ENCODE measurements around the gene FOXA1. TPM values are rescaled to one million over a fixed set of nuclear protein-coding genes. Genes with fewer than 3 reads are reported as not detected.

The FOXA1 gene
- total and polyA plus RNA-seq, 2 donors: 0.09 to 0.11 TPM

- Histone ChIP-seq H3K27ac (ENCODE audit: low read depth in 1 of 2, low read length in 1 of 2) (no peak overlapping the region), H3K4me1 (ENCODE audit: control insufficient read depth in 2 of 2, insufficient read depth in 2 of 2, low read length in 2 of 2) (no peaks in the 10 kb centered on the region), H3K27me3 (ENCODE audit: control insufficient read depth in 2 of 2, insufficient read depth in 1 of 2, low read length in 1 of 2) (peaks cover 83 to 95% of the 10 kb centered on the region in 2 donors), H3K9me3 (ENCODE audit: control insufficient read depth in 2 of 2, insufficient read depth in 1 of 2, low read length in 1 of 2) (peaks cover 4 to 8% of the 10 kb centered on the region in 2 donors), H3K36me3 (ENCODE audit: control insufficient read depth in 2 of 2, insufficient read depth in 2 of 2, low read length in 1 of 2) (no peaks in the 10 kb centered on the region), H3K4me3 (ENCODE audit: low read length in 2 of 2) (no peak overlapping the region)
- DNase-seq (ENCODE audit: low read depth in 6 of 9, low spot score in 9 of 9): no peak
- 11% methylated on average over 58 of the region's 58 CpGs for WGBS
Observed at GRCh38 chr14:37591941-37592481, 3.0 kb downstream of the FOXA1 start.

DNA sequence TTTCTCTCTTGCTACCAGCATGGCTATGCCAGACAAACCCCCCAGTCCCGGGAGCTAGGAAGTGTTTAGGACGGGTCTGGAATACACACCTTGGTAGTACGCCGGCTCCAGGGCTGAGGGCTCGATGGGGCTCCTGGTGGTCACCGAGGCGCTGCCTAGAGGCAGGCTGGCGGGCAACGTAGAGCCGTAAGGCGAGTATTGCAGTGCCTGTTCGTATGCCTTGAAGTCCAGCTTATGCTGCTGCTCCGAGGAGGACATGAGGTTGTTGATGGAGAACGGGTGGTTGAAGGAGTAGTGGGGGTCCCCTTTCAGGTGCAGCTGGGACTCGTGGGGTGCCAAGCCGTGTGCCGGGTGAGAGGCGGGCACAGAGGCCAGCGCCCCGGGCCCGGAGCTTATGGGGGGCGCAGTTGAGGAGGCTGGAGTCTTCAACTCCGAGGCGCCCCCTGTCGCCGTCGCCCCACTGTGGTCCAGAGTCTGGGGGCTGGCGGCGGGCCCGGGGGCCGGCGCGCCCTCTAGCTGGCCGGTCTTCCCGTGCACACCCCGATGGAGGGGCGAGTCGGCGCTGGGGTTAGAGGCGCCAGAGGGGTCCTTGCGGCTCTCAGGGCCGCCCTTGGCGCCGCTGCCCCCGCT, 3.6 kb downstream of the FOXA1 start:
- Histone ChIP-seq H3K9me3 (ENCODE audit: control insufficient read depth in 2 of 2, insufficient read depth in 1 of 2, low read length in 1 of 2) (peaks cover 4 to 7% of the 10 kb centered on the region in 2 donors), H3K27me3 (ENCODE audit: control insufficient read depth in 2 of 2, insufficient read depth in 1 of 2, low read length in 1 of 2) (peaks cover 79 to 95% of the 10 kb centered on the region in 2 donors), H3K27ac (ENCODE audit: low read depth in 1 of 2, low read length in 1 of 2) (no peak overlapping the region), H3K4me1 (ENCODE audit: control insufficient read depth in 2 of 2, insufficient read depth in 2 of 2, low read length in 2 of 2) (no peaks in the 10 kb centered on the region), H3K4me3 (ENCODE audit: low read length in 2 of 2) (no peak overlapping the region), H3K36me3 (ENCODE audit: control insufficient read depth in 2 of 2, insufficient read depth in 2 of 2, low read length in 1 of 2) (no peaks in the 10 kb centered on the region)
- WGBS: 6% methylated on average over 45 of the region's 45 CpGs
- DNase-seq (ENCODE audit: low read depth in 6 of 9, low spot score in 9 of 9): no peak

- no peaks in the 10 kb centered on the region for H3K4me1 ChIP-seq (ENCODE audit: control insufficient read depth in 2 of 2, insufficient read depth in 2 of 2, low read length in 2 of 2)
- H3K27me3 ChIP-seq (ENCODE audit: control insufficient read depth in 2 of 2, insufficient read depth in 1 of 2, low read length in 1 of 2): peaks cover 80 to 95% of the 10 kb centered on the region in 2 donors
- DNase-seq (ENCODE audit: low read depth in 6 of 9, low spot score in 9 of 9): no peak
- 20% methylated on average over 4 of the region's 4 CpGs for WGBS
- peaks cover 3% of the 10 kb centered on the region in 2 donors for H3K9me3 ChIP-seq (ENCODE audit: control insufficient read depth in 2 of 2, insufficient read depth in 1 of 2, low read length in 1 of 2)
- H3K4me3 ChIP-seq (ENCODE audit: low read length in 2 of 2): no peak overlapping the region
- H3K27ac ChIP-seq (ENCODE audit: low read depth in 1 of 2, low read length in 1 of 2): no peak overlapping the region
- H3K36me3 ChIP-seq (ENCODE audit: control insufficient read depth in 2 of 2, insufficient read depth in 2 of 2, low read length in 1 of 2): no peaks in the 10 kb centered on the region
Observed at GRCh38 chr14:37590428-37591139, 4.5 kb downstream of the FOXA1 start.

DNA sequence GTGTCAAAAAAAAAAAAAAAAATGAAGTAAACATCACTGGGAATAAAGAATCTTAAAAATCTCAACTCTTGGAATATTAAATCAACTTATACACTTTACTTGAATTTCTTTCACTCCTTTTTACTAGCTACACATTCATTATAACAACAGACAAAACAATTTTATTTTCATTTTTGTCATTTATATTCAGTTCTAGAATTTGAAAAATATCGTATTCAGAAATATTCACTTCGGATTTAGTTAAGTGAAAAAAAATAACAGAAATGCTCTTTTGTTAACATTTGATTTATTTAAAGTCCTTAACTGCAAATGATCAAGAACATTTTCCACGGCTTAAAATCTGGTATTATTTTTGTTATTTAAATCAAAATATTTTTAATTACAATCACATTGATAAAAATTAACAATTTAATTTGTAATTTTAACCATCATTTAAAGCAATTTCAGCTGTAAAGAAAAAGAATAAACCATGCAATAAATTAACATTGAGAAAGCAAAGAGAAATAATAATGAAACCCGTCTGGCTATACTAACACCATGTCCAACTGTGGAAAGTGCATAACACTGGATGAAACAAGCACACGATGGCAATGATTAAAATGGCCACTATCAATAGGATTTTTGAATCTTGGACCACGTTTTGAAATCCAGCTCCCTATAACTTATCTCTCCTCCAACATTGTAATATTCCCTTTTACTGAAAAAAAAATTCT, 5.2 kb downstream of the FOXA1 start:
- Histone ChIP-seq H3K27me3 (ENCODE audit: control insufficient read depth in 2 of 2, insufficient read depth in 1 of 2, low read length in 1 of 2) (peaks cover 80 to 96% of the 10 kb centered on the region in 2 donors), H3K4me1 (ENCODE audit: control insufficient read depth in 2 of 2, insufficient read depth in 2 of 2, low read length in 2 of 2) (no peaks in the 10 kb centered on the region), H3K27ac (ENCODE audit: low read depth in 1 of 2, low read length in 1 of 2) (no peak overlapping the region), H3K4me3 (ENCODE audit: low read length in 2 of 2) (no peak overlapping the region), H3K9me3 (ENCODE audit: control insufficient read depth in 2 of 2, insufficient read depth in 1 of 2, low read length in 1 of 2) (peaks cover 3% of the 10 kb centered on the region in 2 donors), H3K36me3 (ENCODE audit: control insufficient read depth in 2 of 2, insufficient read depth in 2 of 2, low read length in 1 of 2) (no peaks in the 10 kb centered on the region)
- no peak for DNase-seq (ENCODE audit: low read depth in 6 of 9, low spot score in 9 of 9)
- 14% methylated on average over 6 of the region's 6 CpGs for WGBS

GRCh38 chr14:37588956-37589714, 5.9 kb downstream of the FOXA1 start:
- H3K9me3 ChIP-seq (ENCODE audit: control insufficient read depth in 2 of 2, insufficient read depth in 1 of 2, low read length in 1 of 2): peaks cover 3% of the 10 kb centered on the region in 2 donors
- H3K27ac ChIP-seq (ENCODE audit: low read depth in 1 of 2, low read length in 1 of 2): no peak overlapping the region
- WGBS: 11% methylated on average over 16 of the region's 16 CpGs
- H3K4me3 ChIP-seq (ENCODE audit: low read length in 2 of 2): no peak overlapping the region
- DNase-seq (ENCODE audit: low read depth in 6 of 9, low spot score in 9 of 9): no peak
- peaks cover 80 to 96% of the 10 kb centered on the region in 2 donors for H3K27me3 ChIP-seq (ENCODE audit: control insufficient read depth in 2 of 2, insufficient read depth in 1 of 2, low read length in 1 of 2)
- no peaks in the 10 kb centered on the region for H3K36me3 ChIP-seq (ENCODE audit: control insufficient read depth in 2 of 2, insufficient read depth in 2 of 2, low read length in 1 of 2)
- no peaks in the 10 kb centered on the region for H3K4me1 ChIP-seq (ENCODE audit: control insufficient read depth in 2 of 2, insufficient read depth in 2 of 2, low read length in 2 of 2)

- DNase-seq (ENCODE audit: low read depth in 6 of 9, low spot score in 9 of 9): no peak
- Histone ChIP-seq H3K4me1 (ENCODE audit: control insufficient read depth in 2 of 2, insufficient read depth in 2 of 2, low read length in 2 of 2) (no peaks in the 10 kb centered on the region), H3K36me3 (ENCODE audit: control insufficient read depth in 2 of 2, insufficient read depth in 2 of 2, low read length in 1 of 2) (no peaks in the 10 kb centered on the region), H3K4me3 (ENCODE audit: low read length in 2 of 2) (no peak overlapping the region), H3K9me3 (ENCODE audit: control insufficient read depth in 2 of 2, insufficient read depth in 1 of 2, low read length in 1 of 2) (peaks cover 3% of the 10 kb centered on the region in 2 donors), H3K27ac (ENCODE audit: low read depth in 1 of 2, low read length in 1 of 2) (no peak overlapping the region), H3K27me3 (ENCODE audit: control insufficient read depth in 2 of 2, insufficient read depth in 1 of 2, low read length in 1 of 2) (peaks cover 83 to 96% of the 10 kb centered on the region in 2 donors)
- 15% methylated on average over 6 of the region's 6 CpGs for WGBS
Observed at GRCh38 chr14:37588667-37588955, 6.4 kb downstream of the FOXA1 start.

GRCh38 chr14:37587881-37588666, 7.0 kb downstream of the FOXA1 start:
- H3K9me3 ChIP-seq (ENCODE audit: control insufficient read depth in 2 of 2, insufficient read depth in 1 of 2, low read length in 1 of 2): peaks cover 3 to 5% of the 10 kb centered on the region in 2 donors
- H3K4me1 ChIP-seq (ENCODE audit: control insufficient read depth in 2 of 2, insufficient read depth in 2 of 2, low read length in 2 of 2): no peaks in the 10 kb centered on the region
- no peaks in the 10 kb centered on the region for H3K36me3 ChIP-seq (ENCODE audit: control insufficient read depth in 2 of 2, insufficient read depth in 2 of 2, low read length in 1 of 2)
- no peak for DNase-seq (ENCODE audit: low read depth in 6 of 9, low spot score in 9 of 9)
- no peak overlapping the region for H3K27ac ChIP-seq (ENCODE audit: low read depth in 1 of 2, low read length in 1 of 2)
- no peak overlapping the region for H3K4me3 ChIP-seq (ENCODE audit: low read length in 2 of 2)
- WGBS: 5% methylated on average over 63 of the region's 63 CpGs
- H3K27me3 ChIP-seq (ENCODE audit: control insufficient read depth in 2 of 2, insufficient read depth in 1 of 2, low read length in 1 of 2): peaks cover 83 to 96% of the 10 kb centered on the region in 2 donors

- 17% methylated on average over 4 of the region's 4 CpGs for WGBS
- Histone ChIP-seq H3K4me3 (ENCODE audit: low read length in 2 of 2) (no peak overlapping the region), H3K9me3 (ENCODE audit: control insufficient read depth in 2 of 2, insufficient read depth in 1 of 2, low read length in 1 of 2) (peaks cover 0 to 5% of the 10 kb centered on the region in 2 donors), H3K4me1 (ENCODE audit: control insufficient read depth in 2 of 2, insufficient read depth in 2 of 2, low read length in 2 of 2) (no peaks in the 10 kb centered on the region), H3K36me3 (ENCODE audit: control insufficient read depth in 2 of 2, insufficient read depth in 2 of 2, low read length in 1 of 2) (no peaks in the 10 kb centered on the region), H3K27me3 (ENCODE audit: control insufficient read depth in 2 of 2, insufficient read depth in 1 of 2, low read length in 1 of 2) (peaks cover 76 to 94% of the 10 kb centered on the region in 2 donors), H3K27ac (ENCODE audit: low read depth in 1 of 2, low read length in 1 of 2) (no peak overlapping the region)
- DNase-seq (ENCODE audit: low read depth in 6 of 9, low spot score in 9 of 9): no peak
Observed at GRCh38 chr14:37587131-37587803, 7.8 kb downstream of the FOXA1 start.

Measured in thymus (tissue), 11 donors.